Testis (tissue), 3 donors: ENCODE data around the gene C10orf67. TPM values are rescaled to one million over a fixed set of nuclear protein-coding genes. Genes with fewer than 3 reads are reported as not detected.
"Not testable (repeated sequence)": the region's sequence is repeated elsewhere in the genome, so short reads cannot be mapped to it uniquely, and the experiment has no call there.

ENCODE experiments used
- DNase-seq: peaks from one replicate; pipeline ENCODE4 v3.0.0-alpha.2; 2019
- H3K27ac ChIP-seq, 2 donors: fragments of 200-600 bp; sonication (generic); one replicate each; pipeline ENCODE4 v1.5.1; 2019
- H3K27me3 ChIP-seq: fragments of 200-600 bp; sonication (generic); one replicate; pipeline ENCODE4 v1.5.1; 2019
- H3K36me3 ChIP-seq: fragments of 200-600 bp; sonication (generic); one replicate; pipeline ENCODE4 v1.5.1; 2017; ENCODE audit warnings: low read depth; ENCODE audit errors: missing control alignments
- H3K4me1 ChIP-seq: fragments of 200-600 bp; sonication (generic); one replicate; pipeline ENCODE4 v1.5.1; 2019
- H3K4me3 ChIP-seq, 2 donors: fragments of 200-600 bp; sonication (generic); one replicate each; pipeline ENCODE4 v1.5.1; 2017 to 2019
- H3K9me3 ChIP-seq: fragments of 200-600 bp; sonication (generic); one replicate; pipeline ENCODE4 v1.5.1; 2017
- POLR2A ChIP-seq: fragments of 450-650 bp; IDR thresholded peaks from one replicate; pipeline ENCODE4 v1.6.1; 2017; ENCODE audit warnings: antibody characterized with exemption, mild to moderate bottlenecking, moderate library complexity
- WGBS, 2 donors: methylation state at CpG; one replicate each; pipeline ENCODE4 v1.1.5; 2018; 5-methylcytosine and 5-hydroxymethylcytosine counted together
- intact Hi-C: fragments of 100-400 bp; cut with DNase I; formaldehyde crosslinking; loops from one replicate; pipeline ENCODE4 v1.15.1; 2023; ENCODE audit warnings: low total_unique reads
- polyA plus RNA-seq: library from polyadenylated mRNA; stranded (reverse); fragments of 350-450 nt; fragmentation: Illumina TruSeq; extraction: RNeasy Lipid Tissue Mini Kit (QIAGEN cat#74804); gene quantifications from one replicate; pipeline ENCODE4 v1.2.3, GENCODE V29; 2014; ENCODE audit warnings: low read depth, low replicate concordance; ENCODE audit not compliant: insufficient read depth
- total RNA-seq, 2 donors: library from RNA; depleted of rRNA; stranded (reverse); fragments of >200 nt; gene quantifications; one replicate each; pipeline ENCODE4 v1.2.3, GENCODE V29; 2016
- TF ChIP-seq, protein P1 (sequence below), 3 experiments: fragments of 450-650 bp in 2 of 3; fragments of 200-600 bp in 1 of 3; sonication (generic) in 1 of 3; IDR thresholded peaks; one replicate each; pipeline ENCODE4 v1.5.1; 2016 to 2019; ENCODE audit warnings: antibody characterized with exemption in 3 of 3, mild to moderate bottlenecking in 2 of 3, moderate library complexity in 1 of 3

The C10orf67 gene
- total and polyA plus RNA-seq, 3 donors from 2014 or later, result 3.0 to 11.1 (median 7.1) TPM

DNA sequence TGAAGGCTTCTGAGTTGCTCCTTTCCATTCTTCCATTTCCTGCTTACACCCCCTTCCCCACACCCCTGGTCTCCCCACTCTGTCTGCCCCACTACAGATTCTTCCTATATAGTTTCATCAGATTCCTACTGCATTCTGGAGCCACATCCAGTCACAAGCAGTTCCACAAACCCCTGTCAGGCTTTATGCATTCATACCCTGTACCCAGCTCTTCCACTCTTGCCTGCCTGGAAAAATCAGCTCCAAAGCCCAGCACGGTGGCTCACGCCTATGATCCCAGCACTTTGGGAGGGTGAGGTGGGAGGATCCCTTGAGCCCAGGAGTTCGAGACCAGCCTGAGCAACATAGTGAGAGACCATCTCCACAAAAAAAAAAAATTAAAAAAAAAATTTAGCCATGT is 60.4 kb downstream of the C10orf67 start:
- H3K4me1 ChIP-seq, result no peaks in the 10 kb centered on the region
- intact Hi-C loops, result no loop called here
- H3K27me3 ChIP-seq, result no peaks in the 10 kb centered on the region
- TF ChIP-seq, protein P1, sequence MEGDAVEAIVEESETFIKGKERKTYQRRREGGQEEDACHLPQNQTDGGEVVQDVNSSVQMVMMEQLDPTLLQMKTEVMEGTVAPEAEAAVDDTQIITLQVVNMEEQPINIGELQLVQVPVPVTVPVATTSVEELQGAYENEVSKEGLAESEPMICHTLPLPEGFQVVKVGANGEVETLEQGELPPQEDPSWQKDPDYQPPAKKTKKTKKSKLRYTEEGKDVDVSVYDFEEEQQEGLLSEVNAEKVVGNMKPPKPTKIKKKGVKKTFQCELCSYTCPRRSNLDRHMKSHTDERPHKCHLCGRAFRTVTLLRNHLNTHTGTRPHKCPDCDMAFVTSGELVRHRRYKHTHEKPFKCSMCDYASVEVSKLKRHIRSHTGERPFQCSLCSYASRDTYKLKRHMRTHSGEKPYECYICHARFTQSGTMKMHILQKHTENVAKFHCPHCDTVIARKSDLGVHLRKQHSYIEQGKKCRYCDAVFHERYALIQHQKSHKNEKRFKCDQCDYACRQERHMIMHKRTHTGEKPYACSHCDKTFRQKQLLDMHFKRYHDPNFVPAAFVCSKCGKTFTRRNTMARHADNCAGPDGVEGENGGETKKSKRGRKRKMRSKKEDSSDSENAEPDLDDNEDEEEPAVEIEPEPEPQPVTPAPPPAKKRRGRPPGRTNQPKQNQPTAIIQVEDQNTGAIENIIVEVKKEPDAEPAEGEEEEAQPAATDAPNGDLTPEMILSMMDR (IDR thresholded peaks at IDR 0.05), result no peak
- TF ChIP-seq POLR2A, result no peak
- DNase-seq, result no peak
- no peak overlapping the region for H3K4me3 ChIP-seq
- 62 to 75% methylated on average over 3 of the region's 3 CpGs for WGBS, 2 donors
- H3K36me3 ChIP-seq, result no peaks in the 10 kb centered on the region
- H3K27ac ChIP-seq, result no peak overlapping the region
- no peaks in the 10 kb centered on the region for H3K9me3 ChIP-seq

GRCh38 chr10:23283680-23284079 is 60.9 kb downstream of the C10orf67 start:
- H3K36me3 ChIP-seq, result no peaks in the 10 kb centered on the region
- 39 to 62% methylated on average over 7 of the region's 7 CpGs for WGBS, 2 donors
- no peaks in the 10 kb centered on the region for H3K4me1 ChIP-seq
- no peaks in the 10 kb centered on the region for H3K27me3 ChIP-seq
- no peaks in the 10 kb centered on the region for H3K9me3 ChIP-seq
- TF ChIP-seq, protein P1 (IDR thresholded peaks at IDR 0.05), result no peak
- TF ChIP-seq POLR2A, result no peak
- H3K27ac ChIP-seq, result no peak overlapping the region
- H3K4me3 ChIP-seq, result no peak overlapping the region
- intact Hi-C loops, result no loop called here
- no peak for DNase-seq

DNA sequence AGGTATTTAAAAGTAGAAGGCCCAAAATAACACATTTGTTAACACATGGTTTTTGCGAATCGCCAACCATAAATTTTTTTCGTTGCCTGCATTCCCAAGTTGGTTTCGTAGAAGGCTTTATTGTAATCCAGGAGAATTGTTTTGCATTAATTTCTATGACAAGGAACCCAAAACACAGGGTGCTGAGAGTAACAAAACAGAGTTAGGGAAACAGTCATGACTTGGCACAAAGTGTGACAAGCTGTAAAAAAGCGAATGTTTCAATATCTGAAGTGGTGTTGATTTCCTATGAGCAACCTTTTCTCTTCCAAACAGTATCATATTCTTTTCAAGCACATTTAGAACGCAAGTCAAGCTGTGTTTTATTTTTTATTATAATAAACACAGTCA is 63.6 kb downstream of the C10orf67 start:
- H3K27ac ChIP-seq, result no peak overlapping the region
- H3K9me3 ChIP-seq, result no peaks in the 10 kb centered on the region
- H3K4me1 ChIP-seq, result no peaks in the 10 kb centered on the region
- H3K36me3 ChIP-seq, result no peaks in the 10 kb centered on the region
- no peaks in the 10 kb centered on the region for H3K27me3 ChIP-seq
- no peak for DNase-seq
- TF ChIP-seq POLR2A, result no peak
- TF ChIP-seq, protein P1 (IDR thresholded peaks at IDR 0.05), result no peak
- no peak overlapping the region for H3K4me3 ChIP-seq
- intact Hi-C loops, result no loop called here
- 49 to 54% methylated on average over 6 of the region's 6 CpGs for WGBS, 2 donors

- H3K36me3 ChIP-seq, result no peaks in the 10 kb centered on the region
- H3K27me3 ChIP-seq, result no peaks in the 10 kb centered on the region
- H3K4me3 ChIP-seq, result no peak overlapping the region
- H3K9me3 ChIP-seq, result no peaks in the 10 kb centered on the region
- no peak for DNase-seq
- H3K4me1 ChIP-seq, result no peaks in the 10 kb centered on the region
- 31 to 42% methylated on average over 7 of the region's 7 CpGs for WGBS, 2 donors
- TF ChIP-seq, protein P1 (IDR thresholded peaks at IDR 0.05), result no peak
- no peak for TF ChIP-seq POLR2A
- no peak overlapping the region for H3K27ac ChIP-seq
- intact Hi-C loops, result no loop called here
These were observed 64.1 kb downstream of the C10orf67 start for GRCh38 chr10:23280419-23281043.

DNA sequence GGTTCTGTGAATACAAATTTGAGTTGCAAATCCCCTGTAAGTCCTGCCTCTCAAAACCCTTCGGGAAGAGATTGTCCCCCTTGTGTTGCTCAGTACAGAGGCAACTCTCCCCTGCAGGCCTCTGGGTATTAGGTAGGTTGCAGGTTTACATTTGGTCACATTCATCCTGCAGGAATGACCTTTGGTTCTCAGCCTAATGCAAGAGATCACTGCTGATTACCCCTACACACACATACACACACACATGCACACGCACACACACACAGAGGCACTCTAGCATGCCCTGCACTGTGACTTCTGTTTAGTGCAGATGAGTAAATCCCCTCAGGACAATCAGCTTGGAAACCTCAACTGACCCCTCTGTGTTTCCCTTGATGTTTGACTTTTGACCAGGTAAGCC is 69.2 kb downstream of the C10orf67 start:
- no peaks in the 10 kb centered on the region for H3K9me3 ChIP-seq
- no peak overlapping the region for H3K27ac ChIP-seq
- H3K4me3 ChIP-seq, result no peak overlapping the region
- intact Hi-C loops, result no loop called here
- DNase-seq, result no peak
- no peaks in the 10 kb centered on the region for H3K27me3 ChIP-seq
- H3K36me3 ChIP-seq, result no peaks in the 10 kb centered on the region
- no peak for TF ChIP-seq POLR2A
- TF ChIP-seq, protein P1 (IDR thresholded peaks at IDR 0.05), result no peak
- WGBS, 2 donors, result 63 to 66% methylated on average over 2 of the region's 2 CpGs
- no peaks in the 10 kb centered on the region for H3K4me1 ChIP-seq

GRCh38 chr10:23274179-23274578 is 70.4 kb downstream of the C10orf67 start:
- intact Hi-C loops, H3K27ac ChIP-seq, H3K4me3 ChIP-seq, H3K9me3 ChIP-seq, DNase-seq, H3K4me1 ChIP-seq, H3K36me3 ChIP-seq, H3K27me3 ChIP-seq: not testable (repeated sequence)
- WGBS, 2 donors, result 74 to 81% methylated on average over 9 of the region's 9 CpGs
